Breast epithelium (tissue), 3 donors: ENCODE measurements around the gene NPHP3.

Experiments
- CTCF ChIP-seq, 3 donors: fragments of 450-650 bp; IDR thresholded peaks; one replicate each; pipeline ENCODE4 v1.5.1; 2016 to 2017; ENCODE audit warnings: antibody characterized with exemption in 3 of 3, mild to moderate bottlenecking in 3 of 3, moderate library complexity in 3 of 3
- POLR2AphosphoS5 ChIP-seq, 3 donors: sonication (generic); formaldehyde crosslinking; IDR thresholded peaks; one replicate each; pipeline ENCODE4 v1.6.1; 2017; ENCODE audit warnings: antibody characterized with exemption in 3 of 3

GRCh38 chr3:132726341-132726823, 4.2 kb upstream of the NPHP3 start:
- peak; percentile 79 to 84 (median 80) for TF ChIP-seq CTCF (IDR thresholded peaks at IDR 0.05)
- no peak for TF ChIP-seq POLR2AphosphoS5 (IDR thresholded peaks at IDR 0.05)
